Bronchial epithelial cell (primary cell): ENCODE results near the gene NFIC. TPM values are rescaled to one million over a fixed set of nuclear protein-coding genes. Genes with fewer than 3 reads are reported as not detected.
"Not testable (repeated sequence)": the region's sequence is repeated elsewhere in the genome, so short reads cannot be mapped to it uniquely, and the experiment has no call there.

ENCODE experiments used
- DNase-seq: peaks from one replicate; pipeline ENCODE4 v3.0.0-alpha.2; 2010; ENCODE audit warnings: low read depth
- FAIRE-seq: peaks from 2 replicates; lab custom pipeline; 2011; peaks lifted over from hg19 to GRCh38; lab: Jason Lieb, UNC
- H3K27me3 ChIP-seq: 2 replicates; pipeline ENCODE4 v1.5.1; 2011; ENCODE audit warnings: low read length; ENCODE audit not compliant: control insufficient read depth, insufficient read depth
- H3K36me3 ChIP-seq: 2 replicates; pipeline ENCODE4 v1.5.1; 2011; ENCODE audit warnings: low read length; ENCODE audit not compliant: control insufficient read depth, insufficient read depth
- H3K4me3 ChIP-seq: 2 replicates; pipeline ENCODE4 v1.5.1; 2011; ENCODE audit warnings: mild to moderate bottlenecking, low read depth, low read length, control low read depth
- total RNA-seq: library from RNA; depleted of rRNA; stranded (reverse); fragments of >200 nt; gene quantifications from 2 replicates; pipeline ENCODE4 v1.2.1, GENCODE V29; 2014
- TF ChIP-seq, protein P1 (sequence below): IDR thresholded peaks from 2 replicates; pipeline ENCODE4 v1.5.1; 2011; ENCODE audit warnings: mild to moderate bottlenecking, moderate library complexity, low read length, control low read depth, inconsistent platforms; ENCODE audit not compliant: insufficient read depth, severe bottlenecking

The NFIC gene
- total RNA-seq, 1 donor from 2014 or later, result 17.6 TPM

GRCh38 chr19:3373971-3374368 lies 7.6 kb downstream of the NFIC start:
- no peak for DNase-seq
- FAIRE-seq, result no peak
- no peak overlapping the region for H3K4me3 ChIP-seq

GRCh38 chr19:3374369-3375112 lies 8.2 kb downstream of the NFIC start:
- H3K4me3 ChIP-seq, result no peak overlapping the region
- FAIRE-seq (peak; percentile 7), DNase-seq (no peak)
- no peaks in the 10 kb centered on the region for H3K27me3 ChIP-seq
- TF ChIP-seq, protein P1, sequence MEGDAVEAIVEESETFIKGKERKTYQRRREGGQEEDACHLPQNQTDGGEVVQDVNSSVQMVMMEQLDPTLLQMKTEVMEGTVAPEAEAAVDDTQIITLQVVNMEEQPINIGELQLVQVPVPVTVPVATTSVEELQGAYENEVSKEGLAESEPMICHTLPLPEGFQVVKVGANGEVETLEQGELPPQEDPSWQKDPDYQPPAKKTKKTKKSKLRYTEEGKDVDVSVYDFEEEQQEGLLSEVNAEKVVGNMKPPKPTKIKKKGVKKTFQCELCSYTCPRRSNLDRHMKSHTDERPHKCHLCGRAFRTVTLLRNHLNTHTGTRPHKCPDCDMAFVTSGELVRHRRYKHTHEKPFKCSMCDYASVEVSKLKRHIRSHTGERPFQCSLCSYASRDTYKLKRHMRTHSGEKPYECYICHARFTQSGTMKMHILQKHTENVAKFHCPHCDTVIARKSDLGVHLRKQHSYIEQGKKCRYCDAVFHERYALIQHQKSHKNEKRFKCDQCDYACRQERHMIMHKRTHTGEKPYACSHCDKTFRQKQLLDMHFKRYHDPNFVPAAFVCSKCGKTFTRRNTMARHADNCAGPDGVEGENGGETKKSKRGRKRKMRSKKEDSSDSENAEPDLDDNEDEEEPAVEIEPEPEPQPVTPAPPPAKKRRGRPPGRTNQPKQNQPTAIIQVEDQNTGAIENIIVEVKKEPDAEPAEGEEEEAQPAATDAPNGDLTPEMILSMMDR, result no peak
- peaks cover 10% of the 10 kb centered on the region for H3K36me3 ChIP-seq

More at GRCh38 chr19:3373971-3374368, 7.6 kb downstream of the NFIC start:
- no peaks in the 10 kb centered on the region for H3K27me3 ChIP-seq
- TF ChIP-seq, protein P1, result no peak
- peaks cover 10% of the 10 kb centered on the region for H3K36me3 ChIP-seq

DNA sequence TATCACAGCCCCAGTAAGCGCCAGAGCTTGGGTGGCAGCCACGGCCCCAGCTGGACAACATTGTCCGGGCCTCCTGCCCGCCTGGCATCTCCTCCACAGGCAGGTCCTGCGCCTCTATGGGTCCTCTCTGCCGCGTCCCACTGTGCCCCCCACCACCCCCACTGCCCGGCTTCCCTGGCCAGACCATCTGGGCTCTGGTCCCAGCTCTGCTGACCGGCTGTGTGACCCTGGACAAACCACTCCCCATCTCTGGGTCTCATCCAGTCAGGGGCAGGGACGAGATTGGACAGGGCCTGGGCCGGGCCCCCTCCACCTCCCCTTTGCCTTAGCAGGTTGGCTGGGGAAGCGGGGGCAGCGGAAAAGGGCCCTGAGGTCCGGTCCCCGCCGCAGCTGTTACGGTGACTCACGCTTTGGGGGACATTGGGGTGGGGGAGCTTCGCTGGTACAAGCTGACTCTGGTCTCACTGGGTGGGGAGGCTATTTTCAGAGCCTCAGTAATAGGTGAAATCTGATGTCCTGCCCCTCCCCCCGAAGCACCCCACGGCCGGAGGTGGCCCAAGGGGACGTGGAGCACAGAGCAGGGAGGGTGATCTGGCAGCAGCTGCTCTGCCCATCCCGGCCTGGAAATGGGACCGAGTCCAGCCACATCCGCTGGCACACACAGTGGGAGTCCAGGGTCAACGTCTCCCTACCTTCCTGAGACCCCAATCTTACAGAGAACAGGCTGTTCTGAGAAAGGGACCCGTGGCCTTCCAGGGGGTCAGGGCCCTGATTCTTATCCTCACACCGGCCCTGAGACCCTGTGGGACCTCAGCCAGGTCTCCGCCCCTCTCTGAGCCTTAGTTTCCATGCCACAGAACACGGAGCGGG lies 9.1 kb downstream of the NFIC start:
- peaks cover 10% of the 10 kb centered on the region for H3K36me3 ChIP-seq
- FAIRE-seq (no peak), DNase-seq (no peak)
- TF ChIP-seq, protein P1, result no peak
- H3K27me3 ChIP-seq, result no peaks in the 10 kb centered on the region
- H3K4me3 ChIP-seq, result no peak overlapping the region

DNA sequence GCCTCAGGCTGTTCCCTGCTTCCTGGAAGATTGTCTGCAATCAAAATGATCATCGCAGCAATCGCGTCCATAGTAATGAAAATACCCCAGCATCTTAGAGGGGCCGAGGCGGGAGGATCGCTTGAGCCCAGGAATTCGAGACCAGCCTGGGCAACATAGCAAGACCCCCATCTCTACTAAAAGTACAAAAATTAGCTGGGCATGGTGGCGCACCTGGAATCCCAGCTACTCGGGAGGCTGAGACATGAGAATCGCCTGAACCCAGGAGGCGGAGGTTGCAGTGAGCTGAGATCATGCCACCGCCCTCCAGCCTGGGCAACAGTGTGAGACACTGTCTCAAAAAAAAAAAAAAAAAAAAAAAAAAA lies 9.7 kb downstream of the NFIC start:
- H3K36me3 ChIP-seq, FAIRE-seq, H3K4me3 ChIP-seq, H3K27me3 ChIP-seq, DNase-seq: not testable (repeated sequence)

DNA sequence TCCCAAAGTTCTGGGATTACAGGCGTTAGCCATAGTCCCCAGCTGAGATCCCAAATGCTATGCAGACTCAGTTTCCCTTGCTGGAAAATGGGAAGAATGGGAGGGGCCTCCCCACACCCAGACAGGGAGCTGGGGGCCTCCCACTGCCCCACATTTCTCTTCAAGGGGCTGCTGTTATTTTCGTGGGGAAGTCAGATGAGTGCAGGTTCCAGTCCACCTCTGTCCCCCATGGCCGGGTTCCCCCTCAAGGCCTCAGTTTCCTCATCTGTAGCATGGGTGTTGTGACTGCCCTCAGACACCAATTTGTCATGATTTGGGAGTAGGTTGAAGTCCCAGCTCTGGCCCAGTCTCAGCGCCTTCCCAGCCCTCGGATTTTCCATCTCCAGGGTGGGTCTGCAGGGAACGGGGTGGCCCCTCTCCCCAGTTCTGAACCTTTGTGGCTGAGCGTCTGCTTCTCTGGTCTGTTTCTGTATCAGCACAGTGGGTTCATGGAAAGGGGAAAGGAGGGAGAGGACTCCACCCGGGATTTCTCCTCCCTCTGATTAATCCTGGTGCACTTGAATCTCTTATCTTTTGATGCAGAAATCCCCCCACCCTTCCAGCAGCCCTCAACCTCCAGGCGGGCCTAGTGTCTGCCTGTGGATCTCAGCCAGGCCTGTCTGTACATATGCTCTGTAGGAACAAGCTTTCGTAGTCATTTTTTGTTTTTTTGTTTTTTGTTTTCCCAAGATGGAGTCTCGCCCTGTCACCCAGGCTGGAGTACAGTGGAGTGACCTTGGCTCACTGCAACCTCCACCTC lies 12.2 kb downstream of the NFIC start:
- Histone ChIP-seq H3K4me3 (no peak overlapping the region), H3K36me3 (peaks cover 23% of the 10 kb centered on the region), H3K27me3 (no peaks in the 10 kb centered on the region)
- FAIRE-seq, result no peak
- no peak for DNase-seq
- TF ChIP-seq, protein P1, result no peak

DNA sequence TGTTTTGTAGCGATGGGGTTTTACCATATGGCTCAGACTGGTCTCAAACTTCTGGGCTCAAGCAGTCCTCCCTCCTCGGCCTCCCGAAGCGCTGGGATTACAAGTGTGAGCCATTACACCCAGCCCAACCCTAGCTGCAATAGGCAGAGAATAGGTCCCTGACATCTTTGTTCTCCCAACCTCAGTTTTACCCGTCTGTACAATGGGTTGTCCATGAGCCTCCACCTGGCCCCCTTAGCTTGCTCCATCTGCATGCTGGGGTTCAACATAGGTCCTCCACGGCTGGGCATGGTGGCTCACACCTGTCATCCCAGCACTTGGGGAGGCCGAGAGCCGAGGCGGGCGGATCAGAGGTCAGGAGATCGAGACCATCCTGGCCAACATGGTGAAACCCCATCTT lies 14.4 kb downstream of the NFIC start:
- DNase-seq (no peak), FAIRE-seq (no peak)
- TF ChIP-seq, protein P1, result no peak
- Histone ChIP-seq H3K4me3 (no peak overlapping the region), H3K27me3 (no peaks in the 10 kb centered on the region), H3K36me3 (peaks cover 23% of the 10 kb centered on the region)
